ENCODE data around the gene CIPC.
A peak's percentile ranks its signal among the peaks of the same experiment; 100 is the strongest.

The CIPC gene

GRCh38 chr14:77087631-77088030 lies 10.4 kb upstream of the CIPC start:
- POLR2A ChIA-PET (ENCODE audit: low non-redundant PET), result interaction anchor here (0.6 kb wide), 1 partner anchor 110 kb away, joined by 3 read pairs; no protein-coding TSS in a partner anchor
- CTCF ChIA-PET, result interaction anchor here (0.8 to 2.1 kb wide), 4 partner anchors 18 to 214 kb away, joined by 3 to 5 read pairs (median 4); no protein-coding TSS in a partner anchor
- no peak for DNase-seq (ENCODE audit: low spot score)
- TF ChIP-seq CTCF (conservative IDR thresholded peaks at IDR 0.05; ENCODE audit: low read depth), result no peak
- H3K27ac ChIP-seq, result no peak overlapping the region

- DNase-seq (ENCODE audit: low spot score), result peak; percentile 86
- TF ChIP-seq CTCF (conservative IDR thresholded peaks at IDR 0.05; ENCODE audit: low read depth), result no peak
- no peak overlapping the region for H3K27ac ChIP-seq
- ChIA-PET POLR2A (ENCODE audit: low non-redundant PET) (no interaction called here), CTCF (interaction anchor here (0.8 to 2.1 kb wide), 5 partner anchors 9 to 215 kb away, joined by 3 to 5 read pairs (median 3); no protein-coding TSS in a partner anchor)
Observed at GRCh38 chr14:77088219-77088618, 9.8 kb upstream of the CIPC start.

- CTCF ChIA-PET, result interaction anchor here (1.0 to 2.1 kb wide), 2 partner anchors 9 to 175 kb away, joined by 3 to 5 read pairs; no protein-coding TSS in a partner anchor
- no peak overlapping the region for H3K27ac ChIP-seq
- no peak for TF ChIP-seq CTCF (conservative IDR thresholded peaks at IDR 0.05; ENCODE audit: low read depth)
- DNase-seq (ENCODE audit: low spot score), result no peak
- POLR2A ChIA-PET (ENCODE audit: low non-redundant PET), result no interaction called here
Observed at GRCh38 chr14:77088645-77089044, 9.4 kb upstream of the CIPC start.

- ChIA-PET POLR2A (ENCODE audit: low non-redundant PET) (no interaction called here), CTCF (interaction anchor here (1.3 to 1.4 kb wide), 3 partner anchors 21 to 219 kb away, joined by 5 to 9 read pairs (median 6); no protein-coding TSS in a partner anchor)
- H3K27ac ChIP-seq, result no peak overlapping the region
- DNase-seq (ENCODE audit: low spot score), result no peak
- no peak for TF ChIP-seq CTCF (conservative IDR thresholded peaks at IDR 0.05; ENCODE audit: low read depth)
Observed at GRCh38 chr14:77091518-77091917, 6.5 kb upstream of the CIPC start.

GRCh38 chr14:77092676-77093075 lies 5.4 kb upstream of the CIPC start:
- no peak overlapping the region for H3K27ac ChIP-seq
- DNase-seq (ENCODE audit: low spot score), result no peak
- ChIA-PET CTCF (interaction anchor here (0.9 kb wide), 1 partner anchor 217 kb away, joined by 3 read pairs; no protein-coding TSS in a partner anchor), POLR2A (ENCODE audit: low non-redundant PET) (no interaction called here)
- TF ChIP-seq CTCF (conservative IDR thresholded peaks at IDR 0.05; ENCODE audit: low read depth), result no peak

GRCh38 chr14:77094672-77095284 lies 3.3 kb upstream of the CIPC start:
- POLR2A ChIA-PET (ENCODE audit: low non-redundant PET), result no interaction called here
- CTCF ChIA-PET, result interaction anchor here (0.6 to 1.6 kb wide), 8 partner anchors 9 to 235 kb away, joined by 3 to 14 read pairs (median 4); no protein-coding TSS in a partner anchor
- H3K27ac ChIP-seq, result no peak overlapping the region
- peak; percentile 58 for DNase-seq (ENCODE audit: low spot score)
- peak; percentile 82 for TF ChIP-seq CTCF (conservative IDR thresholded peaks at IDR 0.05; ENCODE audit: low read depth)

Data from RWPE1 (cell line).